ENCODE results near the gene ADGRD2.

Gene ADGRD2

GRCh38 chr9:124506931-124507879, 57.0 kb downstream of the ADGRD2 start, which contains the start of gene NR5A1:
TSS of gene NR5A1 (minus strand) at chr9:124507399. CDS start at chr9:124503395, 4,004 bp downstream.
- DNase-seq (ENCODE audit: low read depth in 1 of 2, low spot score in 1 of 2) = no peak
- no peak for TF ChIP-seq JUND (IDR thresholded peaks at IDR 0.05; ENCODE audit: low read depth)
- in situ Hi-C loops (cut with HindIII; ENCODE audit: low pct_unique_long_range_greater_than_20kb, low sequenced_read_pairs) = no loop called here

- TF ChIP-seq JUND (IDR thresholded peaks at IDR 0.05; ENCODE audit: low read depth) = no peak
- in situ Hi-C loops (cut with HindIII; ENCODE audit: low pct_unique_long_range_greater_than_20kb, low sequenced_read_pairs) = no loop called here
- no peak for DNase-seq (ENCODE audit: low read depth in 1 of 2, low spot score in 1 of 2)
Observed at GRCh38 chr9:124507880-124508423, 57.7 kb downstream of the ADGRD2 start.

GRCh38 chr9:124510650-124511425, 60.6 kb downstream of the ADGRD2 start:
- peak in 1 of 2 experiments; percentile 42 for DNase-seq (ENCODE audit: low read depth in 1 of 2, low spot score in 1 of 2)
- in situ Hi-C loops (cut with HindIII; ENCODE audit: low pct_unique_long_range_greater_than_20kb, low sequenced_read_pairs) = no loop called here

GRCh38 chr9:124511426-124511840, 61.2 kb downstream of the ADGRD2 start:
- TF ChIP-seq JUND (IDR thresholded peaks at IDR 0.05; ENCODE audit: low read depth) = no peak
- peak in 1 of 2 experiments; percentile 33 for DNase-seq (ENCODE audit: low read depth in 1 of 2, low spot score in 1 of 2)
- in situ Hi-C loops (cut with HindIII; ENCODE audit: low pct_unique_long_range_greater_than_20kb, low sequenced_read_pairs) = no loop called here

More at GRCh38 chr9:124510650-124511425, 60.6 kb downstream of the ADGRD2 start:
- no peak for TF ChIP-seq JUND (IDR thresholded peaks at IDR 0.05; ENCODE audit: low read depth)

GRCh38 chr9:124511891-124512805, 61.9 kb downstream of the ADGRD2 start:
- DNase-seq (ENCODE audit: low read depth in 1 of 2, low spot score in 1 of 2) = no peak
- TF ChIP-seq JUND (IDR thresholded peaks at IDR 0.05; ENCODE audit: low read depth) = no peak
- in situ Hi-C loops (cut with HindIII; ENCODE audit: low pct_unique_long_range_greater_than_20kb, low sequenced_read_pairs) = no loop called here

- in situ Hi-C loops (cut with HindIII; ENCODE audit: low pct_unique_long_range_greater_than_20kb, low sequenced_read_pairs) = no loop called here
- no peak for DNase-seq (ENCODE audit: low read depth in 1 of 2, low spot score in 1 of 2)
- TF ChIP-seq JUND (IDR thresholded peaks at IDR 0.05; ENCODE audit: low read depth) = no peak
Observed at GRCh38 chr9:124512806-124513204, 62.6 kb downstream of the ADGRD2 start.

GRCh38 chr9:124513376-124513994, 63.2 kb downstream of the ADGRD2 start:
- no peak for DNase-seq (ENCODE audit: low read depth in 1 of 2, low spot score in 1 of 2)
- no peak for TF ChIP-seq JUND (IDR thresholded peaks at IDR 0.05; ENCODE audit: low read depth)
- in situ Hi-C loops (cut with HindIII; ENCODE audit: low pct_unique_long_range_greater_than_20kb, low sequenced_read_pairs) = no loop called here

- in situ Hi-C loops (cut with HindIII; ENCODE audit: low pct_unique_long_range_greater_than_20kb, low sequenced_read_pairs) = no loop called here
- no peak for DNase-seq (ENCODE audit: low read depth in 1 of 2, low spot score in 1 of 2)
- no peak for TF ChIP-seq JUND (IDR thresholded peaks at IDR 0.05; ENCODE audit: low read depth)
Observed at GRCh38 chr9:124514125-124514524, 63.9 kb downstream of the ADGRD2 start.

GRCh38 chr9:124514874-124515273, 64.6 kb downstream of the ADGRD2 start:
- no peak for TF ChIP-seq JUND (IDR thresholded peaks at IDR 0.05; ENCODE audit: low read depth)
- in situ Hi-C loops (cut with HindIII; ENCODE audit: low pct_unique_long_range_greater_than_20kb, low sequenced_read_pairs) = no loop called here
- DNase-seq (ENCODE audit: low read depth in 1 of 2, low spot score in 1 of 2) = peak in 1 of 2 experiments; percentile 28

- no peak for DNase-seq (ENCODE audit: low read depth in 1 of 2, low spot score in 1 of 2)
- in situ Hi-C loops (cut with HindIII; ENCODE audit: low pct_unique_long_range_greater_than_20kb, low sequenced_read_pairs) = no loop called here
- no peak for TF ChIP-seq JUND (IDR thresholded peaks at IDR 0.05; ENCODE audit: low read depth)
Observed at GRCh38 chr9:124517600-124517999, 67.3 kb downstream of the ADGRD2 start.

- TF ChIP-seq JUND (IDR thresholded peaks at IDR 0.05; ENCODE audit: low read depth) = no peak
- DNase-seq (ENCODE audit: low read depth in 1 of 2, low spot score in 1 of 2) = no peak
- in situ Hi-C loops (cut with HindIII; ENCODE audit: low pct_unique_long_range_greater_than_20kb, low sequenced_read_pairs) = no loop called here
Observed at GRCh38 chr9:124518116-124518515, 67.9 kb downstream of the ADGRD2 start.

Measured in T47D (cell line).